ENCODE results near the gene TYROBP.

The TYROBP gene

DNA sequence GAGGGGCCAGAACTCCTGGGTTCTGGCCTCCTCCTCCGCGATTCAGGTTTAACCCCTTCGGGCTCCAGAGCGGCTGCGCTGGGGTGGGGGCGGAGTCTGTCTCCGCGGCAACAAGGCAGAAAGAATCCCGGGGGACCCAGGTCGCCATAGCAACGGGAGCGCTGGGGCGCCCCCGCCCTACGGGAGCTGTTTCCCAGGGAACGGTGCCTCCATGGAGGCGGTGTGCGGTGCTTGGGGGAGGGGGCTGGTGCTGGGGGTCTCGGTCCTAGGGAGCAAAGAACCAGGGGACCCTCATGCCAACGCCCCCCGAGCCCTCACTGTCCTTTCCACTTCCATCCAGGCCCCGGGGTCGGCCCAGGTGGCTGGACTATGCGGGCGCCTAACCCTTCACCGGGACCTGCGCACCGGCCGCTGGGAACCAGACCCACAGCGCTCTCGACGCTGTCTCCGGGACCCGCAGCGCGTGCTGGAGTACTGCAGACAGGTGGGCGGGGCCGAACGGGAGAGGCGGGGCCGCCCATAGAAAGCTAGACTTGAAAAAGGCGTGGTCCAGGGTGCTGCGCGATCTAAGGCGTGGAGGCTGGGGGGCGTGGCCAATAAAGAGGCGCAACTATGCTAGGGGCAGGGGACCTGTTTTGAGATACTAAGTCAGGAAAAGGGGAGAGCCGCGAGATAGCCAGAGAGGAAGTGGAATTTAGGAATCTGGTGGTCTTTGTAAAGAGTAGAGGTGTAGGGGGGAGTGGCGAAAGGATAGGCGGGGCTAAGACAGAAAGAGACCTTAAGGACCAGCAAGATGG is 38.6 kb downstream of the TYROBP start:
- DNase-seq, result peak; percentile 58

- DNase-seq, result no peak
Observed at GRCh38 chr19:35868823-35869326, 39.2 kb downstream of the TYROBP start.

DNA sequence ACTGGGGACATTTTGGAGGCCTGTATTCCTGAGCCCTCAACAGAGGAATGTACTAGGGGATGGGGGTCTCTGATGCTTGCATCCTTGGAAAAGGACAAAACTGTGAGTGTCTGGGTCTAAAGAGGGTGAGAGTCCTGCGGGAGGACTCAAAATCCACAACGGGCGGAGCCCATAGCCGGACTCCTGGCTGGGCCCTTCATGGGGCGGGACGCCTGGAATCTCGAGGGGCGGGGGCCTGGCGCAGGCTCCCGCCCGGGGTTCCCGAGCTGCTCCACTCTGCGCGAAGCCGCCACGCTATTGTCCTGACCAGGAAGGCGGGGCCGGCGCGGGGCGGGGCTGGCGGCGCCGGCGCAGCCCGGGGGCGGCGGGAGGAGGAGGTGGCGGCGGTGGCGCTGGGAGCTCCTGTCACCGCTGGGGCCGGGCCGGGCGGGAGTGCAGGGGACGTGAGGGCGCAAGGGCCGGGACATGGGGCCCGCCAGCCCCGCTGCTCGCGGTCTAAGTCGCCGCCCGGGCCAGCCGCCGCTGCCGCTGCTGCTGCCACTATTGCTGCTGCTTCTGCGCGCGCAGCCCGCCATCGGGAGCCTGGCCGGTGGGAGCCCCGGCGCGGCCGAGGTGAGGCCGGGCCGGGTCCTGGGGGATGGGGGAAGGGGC is 39.8 kb downstream of the TYROBP start, which contains the start of gene APLP1:
APLP1 (plus strand) TSS at position 403 of the 651 bp plus-strand sequence; CDS start at position 466, 63 bp downstream.
- DNase-seq, result peak; percentile 66

- no peak for DNase-seq
Observed at GRCh38 chr19:35863018-35863417, 45.1 kb downstream of the TYROBP start.

- no peak for DNase-seq
Observed at GRCh38 chr19:35862528-35862927, 45.6 kb downstream of the TYROBP start.

DNA sequence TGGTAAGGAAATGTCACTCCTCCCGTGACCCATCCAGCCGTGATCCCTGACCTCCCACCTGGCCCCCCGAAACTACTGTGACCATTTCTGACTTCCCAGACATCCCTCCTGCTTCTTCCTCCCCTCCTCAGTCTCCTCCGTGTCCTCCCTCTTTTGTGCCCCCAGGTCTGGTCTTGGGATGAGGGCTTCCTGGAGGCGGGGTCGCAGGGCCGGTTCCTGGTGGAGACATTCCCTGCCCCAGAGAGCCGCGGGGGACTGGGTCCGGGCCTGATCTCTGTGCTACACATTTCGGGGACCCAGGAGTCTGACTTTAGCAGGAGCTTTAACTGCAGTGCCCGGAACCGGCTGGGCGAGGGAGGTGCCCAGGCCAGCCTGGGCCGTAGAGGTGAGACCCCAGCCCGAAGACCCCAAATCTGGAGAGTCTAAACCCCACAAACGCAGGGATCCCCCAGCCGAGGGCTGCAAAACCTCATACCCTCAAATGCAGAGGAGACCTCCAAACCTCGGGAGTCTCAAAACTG is 46.4 kb downstream of the TYROBP start:
- DNase-seq, result no peak

GRCh38 chr19:35860818-35861639 is 47.1 kb downstream of the TYROBP start:
- DNase-seq, result no peak

DNA sequence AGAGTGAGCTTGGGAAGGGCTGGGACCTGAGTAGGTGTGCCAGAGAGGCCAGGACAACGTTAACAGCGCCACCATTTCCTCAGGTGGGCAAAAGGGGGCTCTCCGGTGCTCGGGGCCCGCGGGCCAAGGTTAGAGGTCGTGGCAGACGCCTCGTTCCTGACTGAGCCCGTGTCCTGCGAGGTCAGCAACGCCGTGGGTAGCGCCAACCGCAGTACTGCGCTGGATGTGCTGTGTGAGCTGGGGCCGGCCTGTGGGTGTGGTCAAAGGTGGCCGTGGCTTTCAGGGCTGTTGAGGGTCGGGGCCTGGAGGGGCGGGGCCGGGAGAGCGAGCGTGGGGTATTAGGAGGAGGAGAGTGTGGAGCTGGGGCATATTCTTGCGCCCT is 47.7 kb downstream of the TYROBP start:
- no peak for DNase-seq

- DNase-seq, result no peak
Observed at GRCh38 chr19:35859414-35859813, 48.7 kb downstream of the TYROBP start.

- DNase-seq, result no peak
Observed at GRCh38 chr19:35858311-35858710, 49.8 kb downstream of the TYROBP start.

DNA sequence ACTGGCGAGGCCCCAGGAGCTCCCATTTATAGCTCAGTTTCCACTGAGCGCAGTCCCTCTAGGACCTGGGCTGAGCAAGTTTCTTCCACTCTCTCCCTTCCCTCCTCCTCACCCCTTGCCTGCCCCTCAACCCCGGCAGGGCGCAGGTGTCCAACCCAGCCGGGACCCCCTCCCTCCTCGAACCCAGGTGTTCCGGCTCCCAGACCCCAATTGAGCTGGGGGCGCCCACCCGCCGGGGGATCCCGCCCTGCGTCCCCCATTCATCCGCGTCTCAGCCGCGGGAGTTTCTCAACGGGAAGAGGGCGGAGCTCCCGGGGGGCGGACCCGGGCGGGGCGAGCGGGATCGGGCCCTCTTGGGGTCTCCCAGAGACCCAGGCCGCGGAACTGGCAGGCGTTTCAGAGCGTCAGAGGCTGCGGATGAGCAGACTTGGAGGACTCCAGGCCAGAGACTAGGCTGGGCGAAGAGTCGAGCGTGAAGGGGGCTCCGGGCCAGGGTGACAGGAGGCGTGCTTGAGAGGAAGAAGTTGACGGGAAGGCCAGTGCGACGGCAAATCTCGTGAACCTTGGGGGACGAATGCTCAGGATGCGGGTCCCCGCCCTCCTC is 51.4 kb downstream of the TYROBP start, which contains the start of gene KIRREL2:
KIRREL2 (plus strand) TSS at position 366 of the 604 bp plus-strand sequence; CDS start at position 575, 209 bp downstream.
- DNase-seq, result no peak

All from activated T-cell treated with anti-CD3 and anti-CD28 coated beads for 4 hours (primary cell).